T47D (cell line): ENCODE data around the gene H6PD.

Experiments used
- DNase-seq, 2 experiments: peaks; one replicate each; pipeline versions ENCODE4 v3.0.0 to v3.0.0-alpha.2; 2011 to 2012; ENCODE audit warnings: low read depth in 1 of 2, low spot score in 1 of 2
- JUND ChIP-seq: IDR thresholded peaks from 2 replicates; pipeline ENCODE4 v1.6.1; 2012; ENCODE audit warnings: low read depth
- in situ Hi-C: cut with HindIII; loops from 2 replicates; pipeline ENCODE4 v1.10.0; 2016; ENCODE audit warnings: low sequenced_read_pairs, low pct_unique_long_range_greater_than_20kb

H6PD gene

GRCh38 chr1:9281908-9282695, 47.5 kb downstream of the H6PD start:
- in situ Hi-C loops: no loop called here

GRCh38 chr1:9282696-9282955, 48.1 kb downstream of the H6PD start:
- TF ChIP-seq JUND: no peak
- in situ Hi-C loops: no loop called here
- DNase-seq: no peak

More at GRCh38 chr1:9281908-9282695, 47.5 kb downstream of the H6PD start:
- DNase-seq: peak in 1 of 2 experiments; percentile 23
- TF ChIP-seq JUND: no peak

- no peak for DNase-seq
- TF ChIP-seq JUND: no peak
- in situ Hi-C loops: no loop called here
Observed at GRCh38 chr1:9284061-9284460, 49.5 kb downstream of the H6PD start.

- in situ Hi-C loops: no loop called here
- no peak for DNase-seq
- TF ChIP-seq JUND: no peak
Observed at GRCh38 chr1:9286556-9286955, 52.0 kb downstream of the H6PD start.

GRCh38 chr1:9289090-9289534, 54.5 kb downstream of the H6PD start:
- DNase-seq: peak in 1 of 2 experiments; percentile 75
- in situ Hi-C loops: no loop called here
- no peak for TF ChIP-seq JUND

GRCh38 chr1:9289711-9290485, 55.3 kb downstream of the H6PD start:
- TF ChIP-seq JUND: no peak
- in situ Hi-C loops: no loop called here
- no peak for DNase-seq

GRCh38 chr1:9291914-9292360, 57.4 kb downstream of the H6PD start:
- DNase-seq: no peak
- in situ Hi-C loops: no loop called here
- TF ChIP-seq JUND: no peak

GRCh38 chr1:9292361-9293240, 58.0 kb downstream of the H6PD start, which contains the start of gene SPSB1:
TSS of gene SPSB1 (plus strand) at chr1:9292894. CDS start at chr1:9355892, 62,998 bp downstream.
- DNase-seq: peak in 1 of 2 experiments; percentile 67
- in situ Hi-C loops: no loop called here
- no peak for TF ChIP-seq JUND

- TF ChIP-seq JUND: no peak
- in situ Hi-C loops: no loop called here
- no peak for DNase-seq
Observed at GRCh38 chr1:9293241-9293532, 58.6 kb downstream of the H6PD start.

- in situ Hi-C loops: no loop called here
- DNase-seq: peak in 1 of 2 experiments; percentile 19
- TF ChIP-seq JUND: no peak
Observed at GRCh38 chr1:9293533-9294404, 59.2 kb downstream of the H6PD start.

GRCh38 chr1:9294405-9294773, 59.8 kb downstream of the H6PD start:
- TF ChIP-seq JUND: no peak
- no peak for DNase-seq
- in situ Hi-C loops: no loop called here
